ENCODE results near the gene VSTM4.

Gene VSTM4

DNA sequence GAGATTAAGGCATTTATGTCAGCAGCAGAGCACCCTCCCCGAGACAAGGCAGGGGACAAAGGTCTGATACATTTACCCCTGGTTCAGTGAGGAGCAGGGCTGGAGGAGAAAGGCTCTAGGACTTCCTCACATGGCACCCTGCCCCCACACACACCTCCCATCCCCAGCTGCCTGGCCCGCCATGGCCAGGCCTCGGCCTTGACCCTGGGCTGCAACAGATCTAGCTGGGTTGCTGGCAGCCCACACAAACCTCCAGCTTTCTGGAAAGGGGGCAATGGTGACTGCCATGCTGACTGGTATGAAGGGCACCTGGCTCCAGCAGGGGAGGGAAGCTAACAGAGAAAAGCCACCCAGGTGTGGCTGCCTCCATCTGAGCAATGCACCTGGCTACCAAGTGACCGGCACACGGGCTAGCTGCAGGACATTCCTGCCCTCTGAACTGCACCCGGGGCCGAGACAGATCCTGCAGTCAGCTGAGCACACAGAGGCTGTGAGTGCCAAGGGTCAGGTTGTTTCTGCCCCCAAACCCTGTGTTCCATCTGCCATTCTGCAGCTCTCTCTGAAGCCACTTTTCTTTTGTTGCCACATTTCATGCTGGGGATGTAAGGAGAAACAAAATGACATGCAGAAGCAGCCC is 89.9 kb downstream of the VSTM4 start:
- no peak for DNase-seq (ENCODE audit: low read depth)
- TF ChIP-seq, protein P1, sequence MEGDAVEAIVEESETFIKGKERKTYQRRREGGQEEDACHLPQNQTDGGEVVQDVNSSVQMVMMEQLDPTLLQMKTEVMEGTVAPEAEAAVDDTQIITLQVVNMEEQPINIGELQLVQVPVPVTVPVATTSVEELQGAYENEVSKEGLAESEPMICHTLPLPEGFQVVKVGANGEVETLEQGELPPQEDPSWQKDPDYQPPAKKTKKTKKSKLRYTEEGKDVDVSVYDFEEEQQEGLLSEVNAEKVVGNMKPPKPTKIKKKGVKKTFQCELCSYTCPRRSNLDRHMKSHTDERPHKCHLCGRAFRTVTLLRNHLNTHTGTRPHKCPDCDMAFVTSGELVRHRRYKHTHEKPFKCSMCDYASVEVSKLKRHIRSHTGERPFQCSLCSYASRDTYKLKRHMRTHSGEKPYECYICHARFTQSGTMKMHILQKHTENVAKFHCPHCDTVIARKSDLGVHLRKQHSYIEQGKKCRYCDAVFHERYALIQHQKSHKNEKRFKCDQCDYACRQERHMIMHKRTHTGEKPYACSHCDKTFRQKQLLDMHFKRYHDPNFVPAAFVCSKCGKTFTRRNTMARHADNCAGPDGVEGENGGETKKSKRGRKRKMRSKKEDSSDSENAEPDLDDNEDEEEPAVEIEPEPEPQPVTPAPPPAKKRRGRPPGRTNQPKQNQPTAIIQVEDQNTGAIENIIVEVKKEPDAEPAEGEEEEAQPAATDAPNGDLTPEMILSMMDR (conservative IDR thresholded peaks at IDR 0.05; ENCODE audit: low read depth, low read length), result no peak
- no peak overlapping the region for H3K4me3 ChIP-seq (ENCODE audit: low read length)

DNA sequence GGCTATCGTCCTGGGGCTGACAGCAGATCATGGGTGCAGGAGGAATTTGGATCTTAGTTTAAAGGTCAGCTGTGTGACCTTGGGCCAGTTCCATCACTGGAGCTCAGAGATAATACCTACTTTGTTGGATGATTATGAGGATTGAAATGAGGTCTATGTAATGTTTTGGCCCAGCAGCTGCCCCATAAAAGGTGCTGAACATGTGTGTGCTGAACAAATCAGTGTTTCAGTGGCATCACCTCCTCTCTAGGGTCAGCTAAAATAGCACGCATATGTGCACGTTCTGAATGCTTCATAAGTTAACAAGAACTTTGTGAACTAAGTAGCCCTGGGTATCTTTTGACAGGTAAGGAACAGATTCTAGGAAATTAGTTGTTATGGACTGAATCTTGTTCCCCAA is 90.8 kb downstream of the VSTM4 start:
- H3K4me3 ChIP-seq (ENCODE audit: low read length), result no peak overlapping the region

DNA sequence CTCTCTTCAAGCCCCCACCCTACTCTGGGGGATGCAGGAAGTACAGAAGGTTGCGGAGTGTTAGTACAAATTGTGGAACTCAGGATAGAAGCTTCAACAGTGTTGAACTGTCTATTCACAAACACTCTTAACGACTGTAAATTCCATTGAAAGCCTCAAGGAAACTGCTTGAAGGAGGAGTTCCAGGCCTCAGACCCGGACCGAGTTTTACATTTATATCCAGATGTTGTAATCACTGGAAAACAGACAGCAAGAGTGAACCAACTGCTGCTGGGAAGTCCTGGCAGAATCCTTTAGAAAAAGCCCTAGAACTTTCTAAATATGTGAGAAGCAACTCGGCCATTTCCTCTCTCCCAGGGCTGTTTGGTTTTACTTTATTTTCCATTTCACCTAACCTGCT is 91.6 kb downstream of the VSTM4 start:
- DNase-seq (ENCODE audit: low read depth), result no peak
- H3K4me3 ChIP-seq (ENCODE audit: low read length), result no peak overlapping the region
- TF ChIP-seq, protein P1 (conservative IDR thresholded peaks at IDR 0.05; ENCODE audit: low read depth, low read length), result no peak

More for the DNA sequence above, 90.8 kb downstream of the VSTM4 start:
- TF ChIP-seq, protein P1 (conservative IDR thresholded peaks at IDR 0.05; ENCODE audit: low read depth, low read length), result no peak
- DNase-seq (ENCODE audit: low read depth), result no peak

DNA sequence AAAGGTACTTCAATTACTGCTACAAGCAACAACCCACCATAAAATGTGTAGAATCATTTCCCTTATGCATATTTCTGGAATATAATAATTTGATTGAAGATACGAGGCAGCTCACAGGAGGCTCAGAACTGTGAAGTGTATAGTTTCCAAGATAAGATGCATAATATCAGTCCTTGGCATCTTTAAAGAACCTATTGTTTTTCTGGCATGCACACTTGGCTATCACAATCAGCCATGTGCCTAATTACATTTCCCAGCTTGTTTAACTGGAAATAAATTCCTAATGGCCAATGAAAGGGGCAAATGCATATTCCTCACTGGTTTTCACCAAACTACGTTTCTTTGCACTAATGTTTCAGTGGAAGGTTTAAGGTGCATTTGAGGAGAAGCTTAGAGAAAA is 92.3 kb downstream of the VSTM4 start:
- TF ChIP-seq, protein P1 (conservative IDR thresholded peaks at IDR 0.05; ENCODE audit: low read depth, low read length), result no peak
- DNase-seq (ENCODE audit: low read depth), result no peak
- H3K4me3 ChIP-seq (ENCODE audit: low read length), result no peak overlapping the region

DNA sequence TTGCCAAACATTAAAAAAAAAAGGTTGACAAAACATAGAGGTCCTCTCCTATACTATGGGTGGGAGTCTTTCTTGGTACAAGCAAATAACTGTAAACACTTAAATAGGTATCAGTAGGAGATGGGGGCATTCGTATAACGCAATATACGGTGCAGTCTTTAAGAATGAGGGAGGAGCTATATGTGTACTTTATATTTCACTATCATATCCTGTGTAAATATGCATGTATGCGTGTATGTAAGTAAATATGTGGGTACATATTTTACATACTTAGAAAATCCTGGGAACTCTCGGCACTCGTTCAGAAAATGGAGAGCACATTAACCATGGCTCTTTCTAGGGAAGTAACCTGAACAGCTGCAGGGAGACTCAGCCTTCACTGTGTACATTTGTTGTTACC is 93.6 kb downstream of the VSTM4 start:
- no peak for DNase-seq (ENCODE audit: low read depth)
- TF ChIP-seq, protein P1 (conservative IDR thresholded peaks at IDR 0.05; ENCODE audit: low read depth, low read length), result no peak
- H3K4me3 ChIP-seq (ENCODE audit: low read length), result no peak overlapping the region

DNA sequence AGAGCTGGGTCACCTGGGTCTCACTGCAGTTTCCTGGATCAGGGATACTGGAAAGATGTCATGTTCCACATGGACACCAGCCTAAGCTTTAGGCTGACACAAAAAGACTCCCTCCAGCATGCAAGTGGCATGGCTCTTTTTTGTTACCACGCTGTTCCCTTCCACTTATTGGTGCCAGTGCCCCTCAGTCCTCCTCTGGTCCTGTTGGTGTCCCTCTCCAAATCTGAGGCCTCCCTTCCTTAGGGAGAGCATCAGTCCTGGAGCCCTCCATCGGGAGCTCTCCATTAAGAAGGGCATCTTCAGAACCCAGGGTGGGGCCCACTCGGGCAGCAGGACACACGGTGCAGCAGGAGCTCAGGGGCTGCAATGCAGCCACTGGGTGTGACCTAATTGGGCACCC is 99.6 kb downstream of the VSTM4 start:
- TF ChIP-seq, protein P1 (conservative IDR thresholded peaks at IDR 0.05; ENCODE audit: low read depth, low read length), result no peak
- no peak overlapping the region for H3K4me3 ChIP-seq (ENCODE audit: low read length)
- DNase-seq (ENCODE audit: low read depth), result no peak

DNA sequence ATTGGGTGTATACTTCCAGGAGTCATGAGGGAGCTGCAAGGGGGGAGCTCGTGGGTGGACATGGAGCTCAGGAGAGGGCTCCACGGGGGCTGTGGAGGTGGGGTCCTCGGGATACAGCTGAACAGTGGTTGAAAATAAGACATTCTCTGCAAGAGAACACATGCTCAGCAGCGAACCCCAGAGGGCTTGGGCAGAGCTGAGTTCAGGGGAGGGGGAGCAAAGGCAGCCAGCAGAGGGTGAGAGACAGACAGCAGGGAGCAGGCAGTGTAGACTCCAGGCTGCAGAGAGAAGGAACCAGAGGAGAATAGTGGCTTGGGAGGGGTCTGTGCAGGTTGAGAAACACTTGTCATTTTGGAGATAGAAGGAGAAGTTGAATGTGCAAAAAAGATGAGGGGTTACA is 102.7 kb downstream of the VSTM4 start:
- DNase-seq (ENCODE audit: low read depth), result no peak
- TF ChIP-seq, protein P1 (conservative IDR thresholded peaks at IDR 0.05; ENCODE audit: low read depth, low read length), result no peak
- no peak overlapping the region for H3K4me3 ChIP-seq (ENCODE audit: low read length)
